Dendritic cell treated with granulocyte-macrophage colony-stimulating factor and Interleukin-4, amounts not matched to agents 40 ng/mL and 50 ng/mL, for 4 days (primary cell): ENCODE results near the gene PLEKHD1.
"Not testable (repeated sequence)": the region's sequence is repeated elsewhere in the genome, so short reads cannot be mapped to it uniquely, and the experiment has no call there.

Experiments
- H3K27ac Mint-ChIP-seq: one replicate; pipeline ENCODE4 v1.8.0; 2022; ENCODE audit warnings: mild to moderate bottlenecking, mixed read lengths
- H3K27me3 Mint-ChIP-seq: one replicate; pipeline ENCODE4 v1.8.0; 2022; ENCODE audit warnings: mild to moderate bottlenecking, mixed read lengths
- H3K36me3 Mint-ChIP-seq: one replicate; pipeline ENCODE4 v1.8.0; 2022; ENCODE audit warnings: low read depth, mixed read lengths
- H3K4me1 Mint-ChIP-seq: one replicate; pipeline ENCODE4 v1.8.0; 2022; ENCODE audit warnings: low read depth, mixed read lengths
- H3K4me3 Mint-ChIP-seq: one replicate; pipeline ENCODE4 v1.8.0; 2022; ENCODE audit warnings: mild to moderate bottlenecking, moderate library complexity, mixed read lengths
- H3K9me3 Mint-ChIP-seq: one replicate; pipeline ENCODE4 v1.8.0; 2022; ENCODE audit warnings: mixed read lengths
- intact Hi-C: fragments of 100-400 bp; cut with micrococcal nuclease; formaldehyde crosslinking; loops from one replicate; pipeline ENCODE4 v1.15.0; 2022

Gene PLEKHD1

DNA sequence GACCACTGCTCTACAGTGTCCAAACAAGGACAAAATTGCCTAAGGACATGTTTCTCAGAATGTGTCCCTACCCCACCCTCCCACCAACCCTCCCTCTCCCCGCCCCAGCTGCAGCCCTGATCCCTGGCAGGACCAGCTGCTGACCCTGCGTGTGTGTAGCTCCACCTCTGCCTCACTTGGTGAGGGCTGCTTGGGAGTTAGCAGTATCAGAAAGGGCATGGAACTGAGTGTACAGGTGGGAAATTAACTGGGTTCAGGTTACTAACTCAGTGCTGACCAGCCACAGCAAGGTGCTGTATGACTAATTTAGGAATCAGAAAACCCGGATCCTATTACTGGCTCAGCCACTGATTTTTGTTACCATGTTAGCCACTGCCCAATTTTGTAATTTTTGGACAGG lies 11.3 kb upstream of the PLEKHD1 start:
- Mint-ChIP-seq H3K9me3 (no peaks in the 10 kb centered on the region), H3K27me3 (peaks cover 7% of the 10 kb centered on the region), H3K27ac (no peak overlapping the region), H3K4me1 (peaks cover 11% of the 10 kb centered on the region), H3K4me3 (no peak overlapping the region), H3K36me3 (no peaks in the 10 kb centered on the region)
- intact Hi-C loops, result no loop called here

DNA sequence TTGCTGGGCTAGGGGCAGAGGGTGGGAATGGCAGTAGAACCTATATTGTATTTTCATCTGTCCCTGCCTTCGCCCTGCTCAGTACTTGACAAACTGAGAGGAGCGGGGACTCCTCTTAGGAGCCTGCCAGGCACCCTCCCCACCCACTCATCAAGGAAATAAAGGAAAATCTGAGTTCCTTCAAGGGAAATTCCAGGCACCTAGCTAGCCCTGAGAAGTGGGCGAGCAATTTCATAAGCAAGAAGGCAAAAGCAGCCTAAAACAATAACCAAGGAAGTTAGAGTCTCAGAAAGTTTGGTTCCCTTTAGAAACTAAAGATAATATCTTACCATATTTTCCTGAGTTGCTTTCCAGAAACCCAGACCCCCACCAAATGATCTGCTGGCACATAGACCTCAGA lies 10.6 kb upstream of the PLEKHD1 start:
- intact Hi-C loops, result no loop called here
- Mint-ChIP-seq H3K4me3 (no peak overlapping the region), H3K4me1 (peaks cover 4% of the 10 kb centered on the region), H3K27ac (no peak overlapping the region), H3K27me3 (peaks cover 12% of the 10 kb centered on the region), H3K9me3 (no peaks in the 10 kb centered on the region), H3K36me3 (no peaks in the 10 kb centered on the region)

GRCh38 chr14:69475194-69475818 lies 9.2 kb upstream of the PLEKHD1 start:
- Mint-ChIP-seq H3K27me3 (peaks cover 18% of the 10 kb centered on the region), H3K9me3 (no peaks in the 10 kb centered on the region), H3K36me3 (no peaks in the 10 kb centered on the region), H3K4me3 (no peak overlapping the region), H3K27ac (no peak overlapping the region), H3K4me1 (no peaks in the 10 kb centered on the region)
- intact Hi-C loops, result no loop called here

DNA sequence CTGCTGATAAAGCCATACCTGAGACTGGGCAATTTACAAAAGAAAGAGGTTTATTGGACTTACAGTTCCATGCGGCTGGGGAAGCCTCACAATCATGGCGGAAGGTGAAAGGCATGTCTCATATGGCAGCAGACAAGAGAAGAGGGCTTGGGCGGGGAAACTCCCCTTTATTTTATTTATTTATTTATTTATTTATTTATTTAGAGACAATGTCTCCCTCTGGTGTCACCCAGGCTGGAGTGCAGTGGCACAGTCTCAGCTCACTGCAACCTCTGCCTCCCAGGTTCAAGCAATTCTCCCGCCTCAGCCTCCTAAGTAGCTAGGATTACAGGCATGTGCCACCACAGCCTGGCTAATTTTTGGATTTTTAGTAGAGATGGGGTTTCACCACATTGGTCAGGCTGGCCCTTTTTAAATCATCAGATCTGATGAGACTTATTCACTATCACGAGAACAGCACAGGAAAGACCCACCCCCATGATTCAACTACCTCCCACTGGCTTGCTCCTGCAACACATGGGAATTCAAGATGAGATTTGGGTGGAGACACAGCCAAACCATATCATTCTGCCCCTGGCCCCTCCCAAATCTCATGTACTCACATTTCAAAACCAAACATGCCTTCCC lies 7.6 kb upstream of the PLEKHD1 start:
- H3K9me3 Mint-ChIP-seq, H3K27ac Mint-ChIP-seq, intact Hi-C loops, H3K36me3 Mint-ChIP-seq, H3K4me1 Mint-ChIP-seq, H3K4me3 Mint-ChIP-seq: not testable (repeated sequence)
- peaks cover 19% of the 10 kb centered on the region for H3K27me3 Mint-ChIP-seq

- H3K36me3 Mint-ChIP-seq, intact Hi-C loops, H3K4me1 Mint-ChIP-seq, H3K27ac Mint-ChIP-seq, H3K9me3 Mint-ChIP-seq, H3K4me3 Mint-ChIP-seq: not testable (repeated sequence)
- H3K27me3 Mint-ChIP-seq, result peaks cover 30% of the 10 kb centered on the region
These were observed 6.5 kb upstream of the PLEKHD1 start for GRCh38 chr14:69478055-69478454.

DNA sequence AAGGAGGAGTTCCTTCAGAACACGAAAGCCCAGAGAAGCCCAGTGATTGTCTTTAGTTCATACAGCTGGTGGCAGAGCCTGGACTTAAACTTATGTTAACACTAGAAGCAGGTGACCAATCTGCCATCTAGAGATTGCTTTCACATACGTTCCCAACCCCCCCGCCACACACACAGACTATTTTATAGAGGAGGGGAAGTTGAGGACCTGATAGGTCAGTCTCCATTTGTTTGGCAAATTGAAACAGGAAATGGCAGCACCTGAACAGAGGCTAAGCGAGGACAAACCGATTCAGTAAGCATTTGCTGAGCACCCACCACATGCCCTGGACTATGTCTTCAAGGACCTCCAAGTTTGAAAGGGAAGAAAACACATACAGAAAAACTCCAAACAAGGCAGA lies 4.8 kb upstream of the PLEKHD1 start:
- Mint-ChIP-seq H3K36me3 (no peaks in the 10 kb centered on the region), H3K9me3 (no peaks in the 10 kb centered on the region), H3K27me3 (peaks cover 43% of the 10 kb centered on the region), H3K27ac (no peak overlapping the region), H3K4me3 (no peak overlapping the region), H3K4me1 (peaks cover 4% of the 10 kb centered on the region)
- intact Hi-C loops, result no loop called here

GRCh38 chr14:69480136-69480535 lies 4.4 kb upstream of the PLEKHD1 start:
- H3K27me3 Mint-ChIP-seq, result peaks cover 48% of the 10 kb centered on the region
- no peak overlapping the region for H3K27ac Mint-ChIP-seq

GRCh38 chr14:69481815-69482568 lies 2.5 kb upstream of the PLEKHD1 start:
- H3K36me3 Mint-ChIP-seq, result no peaks in the 10 kb centered on the region
- H3K4me1 Mint-ChIP-seq, result peaks cover 4% of the 10 kb centered on the region
- peaks cover 61% of the 10 kb centered on the region for H3K27me3 Mint-ChIP-seq
- intact Hi-C loops, result no loop called here
- H3K4me3 Mint-ChIP-seq, result no peak overlapping the region
- no peak overlapping the region for H3K27ac Mint-ChIP-seq
- H3K9me3 Mint-ChIP-seq, result no peaks in the 10 kb centered on the region

More at GRCh38 chr14:69480136-69480535, 4.4 kb upstream of the PLEKHD1 start:
- Mint-ChIP-seq H3K9me3 (no peaks in the 10 kb centered on the region), H3K36me3 (no peaks in the 10 kb centered on the region), H3K4me3 (no peak overlapping the region), H3K4me1 (peaks cover 4% of the 10 kb centered on the region)
- intact Hi-C loops, result no loop called here

DNA sequence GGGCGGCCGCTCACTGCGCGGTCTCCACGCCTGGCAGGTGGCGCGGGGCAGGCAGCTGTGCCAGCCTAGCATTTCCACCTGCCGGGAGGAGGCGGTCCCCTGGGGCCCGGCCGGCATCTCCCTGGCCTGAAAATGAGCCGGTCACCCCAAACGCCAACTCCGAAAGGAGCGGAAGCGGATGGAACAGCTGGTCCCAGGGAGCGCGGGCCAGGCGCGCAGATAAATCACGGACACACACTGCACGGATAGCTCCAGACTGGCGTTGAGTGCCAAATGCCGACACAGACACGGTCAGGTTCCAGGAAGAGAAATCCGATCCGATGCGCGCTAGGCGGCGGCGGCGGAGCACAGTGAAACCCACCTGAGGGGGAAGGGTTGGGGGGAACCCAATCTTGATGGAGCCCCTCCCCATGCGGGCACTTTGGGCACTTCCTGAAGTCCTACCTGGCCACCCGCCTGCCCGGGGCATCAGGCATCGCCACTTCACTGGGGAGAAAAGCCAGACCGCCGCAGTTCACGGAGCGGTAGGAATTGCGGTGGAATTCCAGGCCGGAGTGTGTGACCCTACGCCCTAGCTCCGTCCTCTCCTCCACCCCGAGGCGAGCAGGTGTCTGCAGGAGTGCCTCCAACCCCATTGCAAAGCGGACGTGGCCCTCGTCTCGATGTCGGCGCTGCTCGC lies 624 bp upstream of the PLEKHD1 start:
- H3K9me3 Mint-ChIP-seq, result no peaks in the 10 kb centered on the region

DNA sequence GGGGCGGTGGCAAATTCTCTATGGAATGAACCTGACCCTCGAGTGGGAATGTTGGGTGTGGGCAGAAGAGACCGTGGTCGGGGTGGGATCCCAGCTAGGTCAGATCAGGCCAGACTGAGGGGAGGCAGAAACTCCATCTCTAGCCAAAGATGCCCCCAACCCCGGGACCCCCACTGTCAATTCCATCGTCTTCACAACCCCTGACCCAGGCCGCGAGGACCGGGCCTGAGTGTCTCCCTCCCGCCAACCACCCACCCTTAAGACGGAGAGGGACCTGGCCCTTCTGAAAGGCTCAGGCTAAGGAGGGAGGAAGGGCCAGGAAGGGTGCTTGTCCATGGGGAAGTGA lies 760 bp downstream of the PLEKHD1 start:
- intact Hi-C loops, result no loop called here

More for the DNA sequence above, 624 bp upstream of the PLEKHD1 start:
- Mint-ChIP-seq H3K4me3 (peak overlapping the region; percentile 10), H3K36me3 (no peaks in the 10 kb centered on the region), H3K27ac (no peak overlapping the region), H3K4me1 (peaks cover 4% of the 10 kb centered on the region), H3K27me3 (peaks cover 73% of the 10 kb centered on the region)
- intact Hi-C loops, result no loop called here

DNA sequence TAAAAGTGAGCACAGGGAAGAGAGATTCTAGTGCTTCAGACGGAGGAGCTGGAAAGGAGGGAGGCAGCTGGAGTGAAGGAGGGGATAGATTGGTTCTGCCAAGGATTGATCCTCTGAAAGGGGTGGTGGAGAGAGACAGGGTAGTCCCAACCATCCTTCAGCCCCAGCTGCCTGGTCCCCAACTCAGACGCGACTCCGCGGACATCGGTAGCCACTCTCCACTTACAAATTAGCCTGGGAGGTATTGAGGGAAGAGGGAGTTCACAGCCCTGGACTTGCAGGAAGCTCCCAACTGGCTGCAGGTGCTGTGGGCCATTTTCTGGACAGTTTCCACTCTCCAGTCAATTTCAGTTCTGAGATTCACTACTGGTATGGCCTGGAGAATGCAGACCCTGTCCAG lies 1.2 kb downstream of the PLEKHD1 start:
- no peak overlapping the region for H3K27ac Mint-ChIP-seq
- H3K36me3 Mint-ChIP-seq, result no peaks in the 10 kb centered on the region
- no peak overlapping the region for H3K4me3 Mint-ChIP-seq
- intact Hi-C loops, result no loop called here
- peaks cover 76% of the 10 kb centered on the region for H3K27me3 Mint-ChIP-seq
- H3K9me3 Mint-ChIP-seq, result no peaks in the 10 kb centered on the region
- H3K4me1 Mint-ChIP-seq, result peaks cover 4% of the 10 kb centered on the region

More for the DNA sequence above, 760 bp downstream of the PLEKHD1 start:
- Mint-ChIP-seq H3K9me3 (no peaks in the 10 kb centered on the region), H3K4me1 (peaks cover 4% of the 10 kb centered on the region), H3K4me3 (no peak overlapping the region), H3K27ac (no peak overlapping the region), H3K27me3 (peaks cover 73% of the 10 kb centered on the region), H3K36me3 (no peaks in the 10 kb centered on the region)

DNA sequence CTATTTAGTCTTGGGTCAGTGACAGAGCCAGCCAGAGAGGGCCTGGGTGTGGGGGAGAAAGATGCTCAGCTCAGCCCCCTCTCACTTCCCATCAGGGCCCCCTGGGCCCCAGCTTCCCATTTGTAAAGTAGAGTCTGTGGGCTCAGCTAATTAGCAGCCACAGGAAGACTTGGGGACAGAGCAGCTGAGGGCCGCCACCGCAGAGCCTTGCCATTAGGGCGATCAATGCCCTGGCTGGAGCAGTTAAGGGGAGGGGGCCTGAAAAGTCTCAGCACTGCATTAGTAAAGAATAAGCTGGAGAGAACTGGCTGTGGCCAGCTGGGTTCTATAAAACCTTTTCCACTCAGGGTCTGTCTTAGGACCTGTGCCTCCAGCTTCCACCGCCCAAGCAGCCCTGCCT lies 2.7 kb downstream of the PLEKHD1 start:
- Mint-ChIP-seq H3K9me3 (no peaks in the 10 kb centered on the region), H3K27me3 (peaks cover 80% of the 10 kb centered on the region)

DNA sequence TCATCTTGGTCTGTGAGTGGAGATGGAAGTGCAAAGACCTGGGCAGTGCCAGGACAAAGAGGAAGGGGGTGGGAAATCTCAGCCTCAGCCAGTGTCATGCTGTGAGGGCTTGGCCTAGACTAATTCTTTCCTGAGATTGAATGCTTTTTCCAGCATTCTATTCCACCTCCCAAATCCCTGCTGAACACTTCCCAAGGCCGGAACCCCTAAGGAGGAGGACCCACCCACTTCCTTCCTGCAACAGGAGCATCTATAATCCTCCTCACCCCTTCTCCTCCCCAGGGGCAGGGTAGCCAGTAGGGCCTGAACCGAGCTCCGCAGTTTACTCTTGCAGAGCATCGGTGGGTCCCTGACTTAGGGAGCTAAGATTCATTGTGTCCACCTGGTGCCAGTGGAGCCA lies 3.2 kb downstream of the PLEKHD1 start:
- H3K4me3 Mint-ChIP-seq, result no peak overlapping the region
- no peak overlapping the region for H3K27ac Mint-ChIP-seq
- intact Hi-C loops, result no loop called here
- peaks cover 4% of the 10 kb centered on the region for H3K4me1 Mint-ChIP-seq
- H3K27me3 Mint-ChIP-seq, result peaks cover 77% of the 10 kb centered on the region
- no peaks in the 10 kb centered on the region for H3K9me3 Mint-ChIP-seq
- H3K36me3 Mint-ChIP-seq, result no peaks in the 10 kb centered on the region

More for the DNA sequence above, 2.7 kb downstream of the PLEKHD1 start:
- no peaks in the 10 kb centered on the region for H3K36me3 Mint-ChIP-seq
- peaks cover 4% of the 10 kb centered on the region for H3K4me1 Mint-ChIP-seq
- no peak overlapping the region for H3K27ac Mint-ChIP-seq
- intact Hi-C loops, result no loop called here
- H3K4me3 Mint-ChIP-seq, result no peak overlapping the region

DNA sequence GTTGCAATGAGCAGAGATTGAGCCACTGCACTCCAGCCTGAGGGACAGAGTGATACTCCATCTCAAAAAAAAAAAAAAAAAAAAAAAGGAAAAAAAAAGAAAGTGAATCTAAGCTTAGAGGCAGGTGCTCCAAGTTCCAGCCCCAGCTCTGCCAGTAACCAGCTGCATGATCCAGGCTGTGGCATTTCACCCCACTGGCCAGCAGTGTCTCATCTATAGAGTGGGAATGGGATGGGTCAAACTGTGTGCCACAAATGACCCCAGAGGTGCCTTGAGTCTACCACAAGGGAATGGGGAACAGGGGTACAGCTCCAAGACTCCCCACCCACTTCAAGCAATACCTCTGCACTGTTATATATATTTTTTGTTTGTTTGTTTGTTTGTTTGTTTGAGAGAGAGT lies 5.0 kb downstream of the PLEKHD1 start:
- H3K27me3 Mint-ChIP-seq, result peaks cover 70% of the 10 kb centered on the region
- H3K27ac Mint-ChIP-seq, result no peak overlapping the region
- intact Hi-C loops, result no loop called here
- no peaks in the 10 kb centered on the region for H3K9me3 Mint-ChIP-seq
- H3K4me3 Mint-ChIP-seq, result no peak overlapping the region
- no peaks in the 10 kb centered on the region for H3K4me1 Mint-ChIP-seq
- H3K36me3 Mint-ChIP-seq, result no peaks in the 10 kb centered on the region
